ENCODE data around the gene MYLK2. TPM values are rescaled to one million over a fixed set of nuclear protein-coding genes. Genes with fewer than 3 reads are reported as not detected.
A peak's percentile ranks its signal among the peaks of the same experiment; 100 is the strongest.
"Not testable (repeated sequence)": the region's sequence is repeated elsewhere in the genome, so short reads cannot be mapped to it uniquely, and the experiment has no call there.

The MYLK2 gene
- under 0.01 TPM for total RNA-seq

GRCh38 chr20:31819083-31819784, at the start of gene MYLK2:
TSS of gene MYLK2 (plus strand) at chr20:31819356. CDS start at chr20:31819581, 225 bp downstream.
- no peak for DNase-seq (ENCODE audit: low read depth in 2 of 3, low spot score in 2 of 3)

- no peak for DNase-seq (ENCODE audit: low read depth in 2 of 3, low spot score in 2 of 3)
Measured at GRCh38 chr20:31769681-31770080, 49.5 kb upstream of the MYLK2 start.

- DNase-seq (ENCODE audit: low read depth in 2 of 3, low spot score in 2 of 3): no peak
Measured at GRCh38 chr20:31770243-31770642, 48.9 kb upstream of the MYLK2 start.

- no peak for DNase-seq (ENCODE audit: low read depth in 2 of 3, low spot score in 2 of 3)
Measured at GRCh38 chr20:31774408-31774807, 44.7 kb upstream of the MYLK2 start.

GRCh38 chr20:31780839-31781238, 38.3 kb upstream of the MYLK2 start:
- no peak for DNase-seq (ENCODE audit: low read depth in 2 of 3, low spot score in 2 of 3)

GRCh38 chr20:31781945-31782344, 37.2 kb upstream of the MYLK2 start:
- DNase-seq (ENCODE audit: low read depth in 2 of 3, low spot score in 2 of 3): no peak

GRCh38 chr20:31784354-31785044, 34.7 kb upstream of the MYLK2 start:
- no peak for DNase-seq (ENCODE audit: low read depth in 2 of 3, low spot score in 2 of 3)

GRCh38 chr20:31785089-31785488, 34.1 kb upstream of the MYLK2 start:
- no peak for DNase-seq (ENCODE audit: low read depth in 2 of 3, low spot score in 2 of 3)

GRCh38 chr20:31788578-31788977, 30.6 kb upstream of the MYLK2 start:
- DNase-seq (ENCODE audit: low read depth in 2 of 3, low spot score in 2 of 3): no peak

- no peak for DNase-seq (ENCODE audit: low read depth in 2 of 3, low spot score in 2 of 3)
Measured at GRCh38 chr20:31790401-31790800, 28.8 kb upstream of the MYLK2 start.

GRCh38 chr20:31797364-31797763, 21.8 kb upstream of the MYLK2 start:
- no peak for DNase-seq (ENCODE audit: low read depth in 2 of 3, low spot score in 2 of 3)

GRCh38 chr20:31801508-31801907, 17.6 kb upstream of the MYLK2 start:
- DNase-seq (ENCODE audit: low read depth in 2 of 3, low spot score in 2 of 3): no peak

- DNase-seq (ENCODE audit: low read depth in 2 of 3, low spot score in 2 of 3): peak in 1 of 3 donors; percentile 28
Measured at GRCh38 chr20:31803552-31804291, 15.4 kb upstream of the MYLK2 start.

- peak in 1 of 3 donors; percentile 39 for DNase-seq (ENCODE audit: low read depth in 2 of 3, low spot score in 2 of 3)
Measured at GRCh38 chr20:31806564-31807355, 12.4 kb upstream of the MYLK2 start.

GRCh38 chr20:31808481-31808880, 10.7 kb upstream of the MYLK2 start:
- no peak for DNase-seq (ENCODE audit: low read depth in 2 of 3, low spot score in 2 of 3)

GRCh38 chr20:31809661-31810060, 9.5 kb upstream of the MYLK2 start:
- DNase-seq (ENCODE audit: low read depth in 2 of 3, low spot score in 2 of 3): no peak

- no peak for DNase-seq (ENCODE audit: low read depth in 2 of 3, low spot score in 2 of 3)
Measured at GRCh38 chr20:31811198-31811597, 8.0 kb upstream of the MYLK2 start.

- DNase-seq (ENCODE audit: low read depth in 2 of 3, low spot score in 2 of 3): no peak
Measured at GRCh38 chr20:31811796-31812728, 7.1 kb upstream of the MYLK2 start.

GRCh38 chr20:31813611-31814010, 5.5 kb upstream of the MYLK2 start:
- no peak for DNase-seq (ENCODE audit: low read depth in 2 of 3, low spot score in 2 of 3)

GRCh38 chr20:31814142-31814541, 5.0 kb upstream of the MYLK2 start:
- DNase-seq (ENCODE audit: low read depth in 2 of 3, low spot score in 2 of 3): not testable (repeated sequence)

All from hematopoietic multipotent progenitor cell (in vitro differentiated cells).